ENCODE results near the gene HSPH1.

HSPH1 gene

GRCh38 chr13:31175847-31176532, 14.3 kb upstream of the HSPH1 start:
- no peak for DNase-seq

- DNase-seq, result no peak
These were observed 12.3 kb upstream of the HSPH1 start for GRCh38 chr13:31174018-31174417.

- no peak for DNase-seq
These were observed 10.8 kb upstream of the HSPH1 start for GRCh38 chr13:31172535-31172934.

GRCh38 chr13:31172001-31172400, 10.3 kb upstream of the HSPH1 start:
- DNase-seq, result no peak

- no peak for DNase-seq
These were observed 7.0 kb upstream of the HSPH1 start for GRCh38 chr13:31168736-31169135.

- DNase-seq, result no peak
These were observed 6.5 kb upstream of the HSPH1 start for GRCh38 chr13:31168166-31168565.

GRCh38 chr13:31167490-31167889, 5.8 kb upstream of the HSPH1 start:
- DNase-seq, result no peak

GRCh38 chr13:31166591-31166990, 4.9 kb upstream of the HSPH1 start:
- no peak for DNase-seq

- peak; percentile 88 to 92 (median 90) for DNase-seq
These were observed 676 bp upstream of the HSPH1 start for GRCh38 chr13:31162151-31163008.

GRCh38 chr13:31160857-31161556, 697 bp downstream of the HSPH1 start:
- peak; percentile 19 to 35 (median 24) for DNase-seq

- no peak for DNase-seq
These were observed 2.4 kb downstream of the HSPH1 start for GRCh38 chr13:31159306-31159705.

- DNase-seq, result no peak
These were observed 6.8 kb downstream of the HSPH1 start for GRCh38 chr13:31154939-31155338.

- DNase-seq, result no peak
These were observed 9.9 kb downstream of the HSPH1 start for GRCh38 chr13:31151837-31152236.

- DNase-seq, result no peak
These were observed 11.3 kb downstream of the HSPH1 start for GRCh38 chr13:31150315-31150985.

GRCh38 chr13:31149604-31150003, 12.1 kb downstream of the HSPH1 start:
- no peak for DNase-seq

GRCh38 chr13:31145417-31145816, 16.3 kb downstream of the HSPH1 start:
- no peak for DNase-seq

GRCh38 chr13:31138515-31138914, 23.2 kb downstream of the HSPH1 start:
- no peak for DNase-seq

- DNase-seq, result no peak
These were observed 25.0 kb downstream of the HSPH1 start for GRCh38 chr13:31136724-31137123.

GRCh38 chr13:31134039-31134711, 27.5 kb downstream of the HSPH1 start:
- no peak for DNase-seq

GRCh38 chr13:31133621-31134020, 28.1 kb downstream of the HSPH1 start:
- no peak for DNase-seq

- DNase-seq, result no peak
These were observed 30.2 kb downstream of the HSPH1 start for GRCh38 chr13:31131470-31131961.

- DNase-seq, result no peak
These were observed 32.3 kb downstream of the HSPH1 start for GRCh38 chr13:31129419-31129818.
